Endothelial cell (in vitro differentiated cells): ENCODE results near the gene ZNF628. TPM values are rescaled to one million over a fixed set of nuclear protein-coding genes. Genes with fewer than 3 reads are reported as not detected.
"Not testable (repeated sequence)": the region's sequence is repeated elsewhere in the genome, so short reads cannot be mapped to it uniquely, and the experiment has no call there.

Experiments
- DNase-seq: peaks from one replicate; pipeline ENCODE4 v3.0.0; 2021; ENCODE audit warnings: low spot score
- H3K27ac Mint-ChIP-seq: one replicate; pipeline ENCODE4 v1.8.0; 2021; ENCODE audit warnings: mixed read lengths, inconsistent platforms; ENCODE audit not compliant: unreplicated experiment
- H3K27me3 Mint-ChIP-seq: one replicate; pipeline ENCODE4 v1.8.0; 2021; ENCODE audit warnings: mild to moderate bottlenecking, moderate library complexity, mixed read lengths, inconsistent platforms; ENCODE audit not compliant: unreplicated experiment
- H3K36me3 Mint-ChIP-seq: one replicate; pipeline ENCODE4 v1.8.0; 2021; ENCODE audit warnings: mild to moderate bottlenecking, low read depth, mixed read lengths, inconsistent platforms; ENCODE audit not compliant: unreplicated experiment
- H3K4me1 Mint-ChIP-seq: one replicate; pipeline ENCODE4 v1.8.0; 2021; ENCODE audit warnings: mild to moderate bottlenecking, mixed read lengths, inconsistent platforms; ENCODE audit not compliant: unreplicated experiment
- H3K4me3 Mint-ChIP-seq: one replicate; pipeline ENCODE4 v1.8.0; 2021; ENCODE audit warnings: mild to moderate bottlenecking, mixed read lengths, inconsistent platforms; ENCODE audit not compliant: unreplicated experiment
- H3K9me3 Mint-ChIP-seq: one replicate; pipeline ENCODE4 v1.8.0; 2021; ENCODE audit warnings: mixed read lengths, inconsistent platforms; ENCODE audit not compliant: unreplicated experiment
- CTCF ChIP-seq: fragments of 200-600 bp; sonication (generic); IDR thresholded peaks from one replicate; pipeline ENCODE4 v1.5.0; 2021; ENCODE audit warnings: antibody characterized with exemption; ENCODE audit not compliant: unreplicated experiment
- total RNA-seq: library from RNA; stranded (reverse); fragmentation: NEBNext Ultra II Directional; extraction: Animal tissue kit (Norgen Biotek cat#: 25700); gene quantifications from one replicate; pipeline ENCODE4 v1.2.1, GENCODE V29; 2021; ENCODE audit not compliant: unreplicated experiment

The ZNF628 gene
- total RNA-seq, 1 donor from 2014 or later: 8.7 TPM

GRCh38 chr19:55493052-55493644 lies 16.7 kb downstream of the ZNF628 start:
- H3K27ac Mint-ChIP-seq: no peak overlapping the region
- H3K27me3 Mint-ChIP-seq: peaks cover 2% of the 10 kb centered on the region
- H3K4me3 Mint-ChIP-seq: no peak overlapping the region
- H3K4me1 Mint-ChIP-seq: no peaks in the 10 kb centered on the region
- DNase-seq: no peak
- H3K36me3 Mint-ChIP-seq: no peaks in the 10 kb centered on the region
- TF ChIP-seq CTCF: no peak
- no peaks in the 10 kb centered on the region for H3K9me3 Mint-ChIP-seq

GRCh38 chr19:55493645-55494171 lies 17.3 kb downstream of the ZNF628 start:
- no peak overlapping the region for H3K4me3 Mint-ChIP-seq
- TF ChIP-seq CTCF: no peak
- H3K27ac Mint-ChIP-seq: no peak overlapping the region

GRCh38 chr19:55494172-55494761 lies 17.9 kb downstream of the ZNF628 start:
- TF ChIP-seq CTCF: no peak
- Mint-ChIP-seq H3K27me3 (no peaks in the 10 kb centered on the region), H3K9me3 (no peaks in the 10 kb centered on the region), H3K36me3 (peaks cover 1% of the 10 kb centered on the region), H3K4me1 (no peaks in the 10 kb centered on the region), H3K27ac (no peak overlapping the region), H3K4me3 (no peak overlapping the region)
- DNase-seq: no peak

More at GRCh38 chr19:55493645-55494171, 17.3 kb downstream of the ZNF628 start:
- H3K36me3 Mint-ChIP-seq: no peaks in the 10 kb centered on the region
- no peaks in the 10 kb centered on the region for H3K27me3 Mint-ChIP-seq
- no peaks in the 10 kb centered on the region for H3K4me1 Mint-ChIP-seq
- no peak for DNase-seq
- H3K9me3 Mint-ChIP-seq: no peaks in the 10 kb centered on the region

DNA sequence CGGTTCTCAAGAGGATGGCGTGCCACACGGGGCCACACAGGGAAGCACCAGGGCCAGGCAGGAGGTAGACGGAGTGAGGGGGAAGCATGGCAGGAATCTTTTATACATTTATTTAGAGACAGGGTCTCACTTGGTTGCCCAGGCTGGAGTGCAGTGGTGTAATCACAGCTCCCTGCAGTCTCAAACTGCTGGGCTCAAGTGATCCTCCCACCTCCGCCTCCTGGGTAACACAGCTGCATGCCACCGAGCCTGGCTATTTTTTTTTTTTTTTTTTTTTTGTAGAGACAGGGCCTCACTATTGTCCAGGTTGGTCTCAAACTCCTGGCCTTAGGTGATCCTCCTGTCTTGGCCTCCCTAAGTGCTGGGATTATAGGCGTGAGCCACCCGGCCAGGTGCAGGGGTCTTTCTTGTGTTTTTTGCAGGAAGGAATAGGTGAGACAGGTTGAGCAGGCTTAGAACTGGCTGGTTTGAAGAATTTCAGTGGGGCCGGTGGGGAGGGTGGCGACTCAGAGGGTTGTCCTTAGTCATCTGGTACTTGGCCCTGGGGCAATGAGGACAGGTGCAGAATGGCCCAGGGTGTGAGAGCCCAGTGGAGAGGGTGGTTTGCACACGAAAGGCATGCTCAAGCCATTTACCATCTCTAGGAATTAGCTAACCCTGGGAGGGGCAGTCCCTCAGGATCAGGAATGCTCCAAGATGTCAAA lies 19.4 kb downstream of the ZNF628 start:
- peaks cover 5% of the 10 kb centered on the region for H3K36me3 Mint-ChIP-seq
- no peak overlapping the region for H3K4me3 Mint-ChIP-seq
- no peak for DNase-seq
- peaks cover 2% of the 10 kb centered on the region for H3K27me3 Mint-ChIP-seq
- H3K9me3 Mint-ChIP-seq: no peaks in the 10 kb centered on the region
- no peaks in the 10 kb centered on the region for H3K4me1 Mint-ChIP-seq
- H3K27ac Mint-ChIP-seq: no peak overlapping the region
- no peak for TF ChIP-seq CTCF

DNA sequence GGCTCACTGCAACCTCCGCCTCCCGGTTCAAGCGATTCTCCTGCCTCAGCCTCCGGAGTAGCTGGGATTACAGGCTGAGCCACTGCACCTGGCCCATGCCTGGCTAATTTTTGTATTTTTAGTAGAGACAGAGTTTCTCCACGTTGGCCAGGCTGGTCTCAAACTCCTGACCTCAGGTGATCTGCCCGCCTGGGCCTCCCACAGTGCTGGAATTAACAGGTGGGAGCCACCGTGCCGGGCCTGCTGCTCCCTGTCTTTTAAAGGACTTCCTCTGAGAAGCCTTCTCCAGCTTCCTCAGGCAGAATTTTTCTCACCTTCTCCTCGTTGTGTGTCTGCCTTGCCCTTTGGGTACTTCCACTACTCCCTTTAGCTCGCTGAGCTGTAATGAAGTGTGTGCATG lies 20.4 kb downstream of the ZNF628 start:
- not testable (repeated sequence) for H3K4me1 Mint-ChIP-seq, H3K36me3 Mint-ChIP-seq, H3K4me3 Mint-ChIP-seq, H3K27ac Mint-ChIP-seq, DNase-seq, H3K27me3 Mint-ChIP-seq, H3K9me3 Mint-ChIP-seq
